Measurements from ENCODE around the gene COASY.
A peak's percentile ranks its signal among the peaks of the same experiment; 100 is the strongest.
"Not testable (repeated sequence)": the region's sequence is repeated elsewhere in the genome, so short reads cannot be mapped to it uniquely, and the experiment has no call there.

The COASY gene

DNA sequence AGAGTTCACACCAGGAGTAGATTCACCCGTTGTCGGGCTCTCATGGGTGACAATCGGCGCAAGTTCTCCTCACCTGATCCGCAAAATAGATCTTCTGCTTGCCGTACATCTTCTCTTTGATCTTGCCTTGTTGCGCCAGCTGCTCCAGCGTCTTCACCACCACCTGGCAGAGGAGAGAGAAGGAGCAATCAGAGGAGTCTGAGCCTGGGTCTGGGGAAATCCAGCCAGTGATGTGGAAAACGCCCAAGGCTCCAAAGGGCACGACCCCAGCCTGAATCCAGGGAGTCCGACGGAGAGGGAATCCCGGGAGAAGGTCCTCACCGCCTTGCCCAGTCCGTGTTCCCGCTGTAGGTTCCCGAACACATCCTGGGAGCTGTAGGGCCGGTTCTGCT is 15.2 kb downstream of the COASY start:
- DNase-seq, result no peak

DNA sequence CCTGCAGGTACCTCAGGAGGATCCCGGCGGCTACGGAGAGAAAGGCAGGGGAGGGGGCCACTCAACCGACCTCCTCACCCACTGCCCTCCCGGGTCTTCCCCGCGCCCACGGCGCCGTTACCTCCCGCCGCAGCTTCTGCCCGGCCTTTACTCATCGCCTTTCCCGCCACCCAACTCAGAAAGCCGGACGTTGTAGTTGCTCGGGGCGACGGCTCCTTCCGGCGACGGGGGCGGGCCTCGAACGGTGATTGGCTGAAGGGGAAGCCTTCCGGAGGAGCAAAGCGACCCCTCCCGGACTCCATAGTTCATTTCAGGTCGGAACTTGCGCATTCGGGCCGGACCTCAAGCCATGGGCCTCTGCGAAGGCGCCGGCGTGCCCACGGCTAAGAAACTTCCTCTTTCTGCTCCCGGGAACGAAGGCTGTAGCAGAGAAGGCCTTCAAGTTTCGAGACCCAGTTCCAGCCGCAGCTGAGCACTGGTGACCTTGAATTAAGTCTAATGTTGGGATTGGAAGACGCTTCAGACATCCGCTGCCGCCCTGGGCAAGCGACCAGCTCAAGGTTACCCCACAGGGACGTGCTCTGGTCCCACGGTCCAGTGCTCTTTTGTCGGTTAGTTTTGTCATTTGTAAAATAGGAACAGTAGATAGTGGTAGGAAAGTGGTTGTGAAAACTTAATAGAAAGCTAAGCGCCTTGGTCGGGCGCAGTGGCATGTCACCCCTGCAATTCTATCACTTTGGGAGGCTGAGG is 15.8 kb downstream of the COASY start, which contains the start of gene PSMC3IP:
PSMC3IP (minus strand) TSS at position 198 of the 750 bp plus-strand sequence; CDS start at position 155, 43 bp downstream.
- DNase-seq, result peak; percentile 75 to 83 (median 80)

GRCh38 chr17:42578282-42578869 is 16.4 kb downstream of the COASY start:
- DNase-seq, result peak; percentile 21 to 60 (median 37)

- DNase-seq, result no peak
Observed at GRCh38 chr17:42579794-42580551, 18.0 kb downstream of the COASY start.

DNA sequence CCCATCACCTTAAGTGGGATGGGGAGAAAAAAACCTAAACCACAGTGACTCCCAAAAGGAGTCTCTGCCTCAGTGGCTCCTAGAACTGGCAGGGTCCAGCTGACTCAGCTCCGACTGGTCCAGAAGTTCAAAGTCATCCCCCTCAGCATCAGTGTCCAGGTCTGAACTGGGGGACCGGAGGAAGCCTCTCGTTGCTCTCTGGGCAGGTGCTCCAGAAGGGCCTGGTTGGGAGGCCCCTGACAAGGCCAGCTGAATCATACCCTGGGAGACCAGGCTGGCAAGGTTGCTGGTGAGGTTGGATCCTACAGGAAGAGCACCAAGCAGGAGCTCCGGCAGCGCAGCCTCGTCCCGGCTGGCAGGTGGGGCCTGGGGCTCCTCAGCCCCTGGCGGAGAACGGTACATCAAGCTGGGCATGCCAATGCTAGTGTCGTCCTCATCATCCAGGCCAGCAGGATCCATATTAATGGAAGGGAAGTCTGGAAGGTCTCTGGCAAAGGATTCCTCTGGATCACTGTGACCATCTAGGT is 19.9 kb downstream of the COASY start:
- DNase-seq, result no peak

- no peak for DNase-seq
Observed at GRCh38 chr17:42584880-42585279, 22.9 kb downstream of the COASY start.

GRCh38 chr17:42585353-42585752 is 23.4 kb downstream of the COASY start:
- no peak for DNase-seq

DNA sequence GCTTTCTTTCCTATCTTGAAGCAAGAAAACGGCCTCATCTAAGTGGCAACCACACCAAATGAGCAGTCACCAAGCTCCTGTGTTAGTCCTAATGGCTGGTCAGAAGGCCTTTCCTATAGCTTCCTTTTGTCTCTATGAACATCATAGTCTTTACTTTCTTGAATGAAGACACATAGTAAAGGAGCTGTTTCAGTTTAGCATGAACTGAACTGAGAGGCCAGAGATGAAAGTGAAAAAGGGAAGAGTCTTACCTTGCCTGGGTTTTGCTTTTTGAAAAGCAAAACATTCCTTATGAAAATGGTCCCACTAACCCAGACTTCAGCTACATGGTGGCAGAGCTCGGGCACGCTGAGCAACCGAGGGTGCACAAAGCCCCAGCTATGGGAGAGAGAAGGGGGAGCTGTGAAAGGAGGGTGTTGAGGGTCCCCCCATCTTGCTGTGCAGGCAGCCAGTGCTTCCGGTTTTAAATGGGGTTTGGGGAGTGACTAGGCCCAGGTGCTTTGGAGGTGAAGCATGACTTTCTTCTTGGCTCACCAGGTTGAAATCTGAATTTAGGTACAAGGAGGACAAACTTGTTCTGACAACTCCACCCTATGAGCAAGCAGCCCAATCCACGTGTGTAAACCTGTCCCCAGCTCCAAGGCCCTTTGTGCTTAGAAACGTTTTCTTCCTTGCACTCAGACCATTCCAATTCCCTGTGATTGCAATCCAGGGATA is 24.7 kb downstream of the COASY start:
- no peak for DNase-seq

GRCh38 chr17:42590886-42591285 is 28.9 kb downstream of the COASY start:
- DNase-seq, result no peak

- no peak for DNase-seq
Observed at GRCh38 chr17:42591411-42591810, 29.5 kb downstream of the COASY start.

GRCh38 chr17:42596386-42596785 is 34.4 kb downstream of the COASY start:
- no peak for DNase-seq

GRCh38 chr17:42598905-42599304 is 37.0 kb downstream of the COASY start:
- no peak for DNase-seq

GRCh38 chr17:42603318-42603717 is 41.4 kb downstream of the COASY start:
- DNase-seq, result no peak

GRCh38 chr17:42607769-42608168 is 45.8 kb downstream of the COASY start:
- DNase-seq, result no peak

- peak in 1 of 4 experiments; percentile 29 for DNase-seq
Observed at GRCh38 chr17:42608305-42609181, 46.6 kb downstream of the COASY start.

DNA sequence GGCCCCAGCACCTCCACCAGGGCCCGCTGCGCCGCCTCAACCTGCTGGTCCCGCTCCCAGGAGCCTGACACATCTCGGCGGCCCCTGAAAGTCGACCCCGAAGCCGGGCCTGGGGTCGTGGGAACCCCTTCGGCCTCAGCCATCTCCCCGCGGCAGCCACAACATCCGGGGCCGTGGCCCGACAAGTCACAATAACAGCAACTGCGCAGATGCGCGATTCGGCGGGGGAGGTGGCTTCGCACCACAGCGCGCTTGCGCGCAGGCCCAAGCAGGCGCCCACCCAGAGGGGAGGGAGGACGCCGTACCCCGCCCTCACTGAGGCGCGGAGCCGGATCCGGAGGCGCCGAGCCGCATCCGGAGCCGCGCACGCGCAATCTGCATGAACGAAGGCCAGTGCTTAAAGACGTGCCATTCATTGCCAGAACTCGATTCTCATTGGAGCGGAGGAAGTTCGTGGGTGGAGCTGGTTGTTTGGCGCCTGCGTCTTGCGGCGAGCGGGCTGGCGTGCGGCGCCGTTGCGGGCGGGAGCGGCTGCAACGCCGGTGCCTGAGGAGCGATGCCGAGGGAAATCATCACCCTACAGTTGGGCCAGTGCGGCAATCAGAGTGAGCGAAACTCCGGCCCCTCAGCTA is 47.4 kb downstream of the COASY start, which contains the start of the genes RETREG3 and TUBG1:
RETREG3 (minus strand) TSS at position 193 of the 632 bp plus-strand sequence; CDS start at position 143, 50 bp downstream.
TUBG1 (plus strand) TSS at position 502 of the 632 bp plus-strand sequence; CDS start at position 557, 55 bp downstream.
- peak; percentile 96 to 99 (median 98) for DNase-seq

DNA sequence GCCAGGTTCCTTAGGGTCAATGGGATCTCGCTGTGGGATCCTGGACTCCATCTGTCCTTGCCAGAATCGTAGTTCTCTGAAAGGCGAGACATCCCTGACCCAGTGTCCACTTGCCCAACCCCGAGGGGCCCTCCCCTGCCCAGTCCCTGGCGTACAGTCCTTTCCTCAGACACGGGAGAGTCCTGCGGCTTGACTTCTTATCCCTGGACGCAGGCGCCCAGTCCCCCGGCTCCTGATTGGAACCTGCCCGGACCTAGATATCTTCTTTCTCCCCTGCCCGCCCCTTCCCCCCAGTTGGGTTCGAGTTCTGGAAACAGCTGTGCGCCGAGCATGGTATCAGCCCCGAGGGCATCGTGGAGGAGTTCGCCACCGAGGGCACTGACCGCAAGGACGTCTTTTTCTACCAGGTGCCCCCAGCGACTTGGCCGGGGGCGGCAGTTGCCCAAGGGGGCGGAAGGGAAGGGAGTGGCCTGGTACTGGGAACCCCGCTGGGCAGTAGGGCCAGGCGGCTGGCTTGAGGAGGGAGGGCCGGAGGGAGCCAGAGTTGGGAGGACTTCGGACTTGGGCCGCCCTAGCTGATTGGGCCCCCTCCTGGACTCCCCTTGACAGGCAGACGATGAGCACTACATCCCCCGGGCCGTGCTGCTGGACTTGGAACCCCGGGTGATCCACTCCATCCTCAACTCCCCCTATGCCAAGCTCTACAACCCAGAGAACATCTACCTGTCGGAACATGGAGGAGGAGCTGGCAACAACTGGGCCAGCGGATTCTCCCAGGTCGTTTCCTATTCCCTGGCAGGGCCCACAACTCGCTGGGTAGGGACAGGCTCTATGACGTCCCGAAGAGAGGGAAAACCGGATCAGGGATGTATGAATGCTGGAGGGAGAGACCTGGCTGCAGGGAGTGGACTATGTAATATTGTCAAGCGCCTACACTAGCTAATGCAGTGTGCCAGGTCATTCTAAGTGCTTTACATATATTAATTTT is 48.2 kb downstream of the COASY start:
- DNase-seq, result not testable (repeated sequence)

- no peak for DNase-seq
Observed at GRCh38 chr17:42612013-42612412, 50.1 kb downstream of the COASY start.

DNA sequence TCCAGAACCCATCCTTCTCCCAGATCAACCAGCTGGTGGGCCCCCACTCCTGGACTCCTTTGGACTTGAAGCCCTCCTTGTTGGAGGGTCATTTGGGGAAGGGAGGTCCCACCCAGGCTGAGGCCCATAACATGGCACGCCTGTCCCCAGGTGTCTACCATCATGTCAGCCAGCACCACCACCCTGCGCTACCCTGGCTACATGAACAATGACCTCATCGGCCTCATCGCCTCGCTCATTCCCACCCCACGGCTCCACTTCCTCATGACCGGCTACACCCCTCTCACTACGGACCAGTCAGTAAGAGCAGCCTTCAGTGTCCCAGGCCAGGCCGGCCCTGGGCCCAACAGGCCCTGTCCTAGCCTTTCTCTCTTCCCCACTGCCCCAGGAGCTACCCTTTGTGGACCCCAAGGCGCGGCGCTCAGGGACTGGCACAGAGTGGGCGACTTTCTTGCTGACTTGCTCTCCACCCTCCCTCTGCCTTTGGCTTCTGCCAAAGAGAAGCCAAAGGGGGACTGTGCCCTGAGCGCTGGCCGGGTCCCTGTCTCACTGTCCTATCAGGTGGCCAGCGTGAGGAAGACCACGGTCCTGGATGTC is 51.8 kb downstream of the COASY start:
- no peak for DNase-seq
